Loucy (cell line): ENCODE data around the gene WDR74.
"Not testable (repeated sequence)": the region's sequence is repeated elsewhere in the genome, so short reads cannot be mapped to it uniquely, and the experiment has no call there.

Experiments
- H2AFZ ChIP-seq: fragments of 200-600 bp; sonication (generic); 2 replicates; pipeline ENCODE4 v1.6.0; 2016; ENCODE audit warnings: antibody characterized with exemption, mild to moderate bottlenecking, low read length, moderate library complexity
- H3F3A ChIP-seq: fragments of 200-600 bp; 2 replicates; pipeline ENCODE4 v1.6.0; 2016; ENCODE audit warnings: antibody characterized with exemption, low read depth, mild to moderate bottlenecking
- H3K27me3 ChIP-seq: fragments of 200-600 bp; sonication (generic); 2 replicates; pipeline ENCODE4 v1.6.1; 2014; ENCODE audit warnings: low read length, mild to moderate bottlenecking; ENCODE audit not compliant: insufficient read depth, poor library complexity, severe bottlenecking
- H3K36me3 ChIP-seq: fragments of 200-600 bp; sonication (generic); 2 replicates; pipeline ENCODE4 v1.6.1; 2016; ENCODE audit warnings: low read length; ENCODE audit not compliant: insufficient read depth
- H3K4me1 ChIP-seq: fragments of 200-600 bp; sonication (generic); 2 replicates; pipeline ENCODE4 v1.5.1; 2014; ENCODE audit warnings: low read length, mild to moderate bottlenecking; ENCODE audit not compliant: insufficient read depth, poor library complexity, severe bottlenecking
- H3K4me2 ChIP-seq: fragments of 200-600 bp; sonication (generic); 2 replicates; pipeline ENCODE4 v1.6.0; 2014; ENCODE audit warnings: antibody characterized with exemption, low read length, low read depth, mild to moderate bottlenecking; ENCODE audit not compliant: poor library complexity, severe bottlenecking
- H3K4me3 ChIP-seq: fragments of 200-600 bp; sonication (generic); 2 replicates; pipeline ENCODE4 v1.5.1; 2014; ENCODE audit warnings: low read length, mild to moderate bottlenecking, mixed read lengths; ENCODE audit not compliant: poor library complexity, severe bottlenecking
- H3K79me2 ChIP-seq: fragments of 200-600 bp; sonication (generic); 2 replicates; pipeline ENCODE4 v1.6.1; 2014; ENCODE audit warnings: low read length; ENCODE audit not compliant: insufficient read depth
- H3K9ac ChIP-seq: fragments of 200-600 bp; sonication (generic); 2 replicates; pipeline ENCODE4 v1.6.0; 2014; ENCODE audit warnings: mild to moderate bottlenecking, low read depth, low read length, moderate library complexity; ENCODE audit not compliant: poor library complexity, severe bottlenecking
- H3K9me2 ChIP-seq: fragments of 200-600 bp; sonication (generic); replicated peaks from 2 replicates; pipeline ENCODE4 v1.6.1; 2016; ENCODE audit warnings: low read depth, low read length, mixed read lengths
- H3K9me3 ChIP-seq: fragments of 200-600 bp; sonication (generic); 2 replicates; pipeline ENCODE4 v1.6.1; 2014; ENCODE audit warnings: mild to moderate bottlenecking, antibody characterized with exemption, low read length, low read depth; ENCODE audit not compliant: insufficient read depth
- H4K20me1 ChIP-seq: fragments of 200-600 bp; sonication (generic); 2 replicates; pipeline ENCODE4 v1.6.0; 2014; ENCODE audit warnings: antibody characterized with exemption, low read length, mild to moderate bottlenecking; ENCODE audit not compliant: insufficient read depth, poor library complexity, severe bottlenecking
- EZH2phosphoT487 ChIP-seq: fragments of 200-600 bp; IDR thresholded peaks from 2 replicates; pipeline ENCODE4 v1.6.1; 2018; ENCODE audit warnings: antibody characterized with exemption, mild to moderate bottlenecking, moderate library complexity, borderline replicate concordance
- TF ChIP-seq, protein P1 (sequence below): fragments of 200-600 bp; sonication (generic); conservative IDR thresholded peaks from 2 replicates; pipeline ENCODE4 v1.5.1; 2014; ENCODE audit warnings: mild to moderate bottlenecking, antibody characterized with exemption, low read length

Gene WDR74

DNA sequence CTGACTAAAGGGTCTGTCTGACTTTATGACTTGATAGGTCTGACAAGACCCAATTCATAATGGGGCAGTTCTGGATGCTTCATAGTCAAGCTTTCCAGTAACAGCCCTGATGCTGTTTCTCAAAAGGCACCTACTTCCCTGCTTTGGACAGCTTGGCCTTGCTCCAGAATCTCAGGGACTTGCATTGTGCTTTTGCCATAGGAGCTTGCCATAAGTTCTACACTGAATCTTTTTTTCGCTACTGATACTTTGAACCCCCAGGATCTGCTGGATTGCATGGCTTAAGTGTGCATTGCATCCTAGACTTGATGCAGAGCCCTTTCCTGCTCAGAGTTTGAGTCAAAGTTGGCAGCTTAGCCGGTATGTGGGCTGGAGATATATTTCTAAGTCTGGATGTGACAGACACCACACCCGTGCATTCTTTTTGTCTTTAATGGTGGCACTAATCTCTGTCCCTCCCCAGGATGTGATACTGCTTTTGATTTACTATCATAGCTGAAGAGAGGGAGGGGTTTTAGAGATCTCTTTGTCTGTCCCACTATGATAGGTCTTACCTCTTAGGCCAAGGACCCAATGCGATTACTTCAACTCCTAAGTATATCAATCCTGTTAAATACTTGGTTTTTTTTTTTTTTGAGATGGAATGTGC lies 24.4 kb upstream of the WDR74 start:
- Histone ChIP-seq H2AFZ (no peak overlapping the region), H3K9me3 (no peaks in the 10 kb centered on the region), H3K4me3 (no peak overlapping the region), H3K27me3 (no peaks in the 10 kb centered on the region), H3K36me3 (no peaks in the 10 kb centered on the region), H4K20me1 (no peaks in the 10 kb centered on the region), H3K9me2 (no peaks in the 10 kb centered on the region), H3K4me1 (peaks cover 11% of the 10 kb centered on the region), H3F3A (no peaks in the 10 kb centered on the region), H3K4me2 (no peak overlapping the region), H3K79me2 (peaks cover 20% of the 10 kb centered on the region; the same call in 1 of the 2 replicates), H3K9ac (peak overlapping the region; percentile 24)
- TF ChIP-seq, protein P1, sequence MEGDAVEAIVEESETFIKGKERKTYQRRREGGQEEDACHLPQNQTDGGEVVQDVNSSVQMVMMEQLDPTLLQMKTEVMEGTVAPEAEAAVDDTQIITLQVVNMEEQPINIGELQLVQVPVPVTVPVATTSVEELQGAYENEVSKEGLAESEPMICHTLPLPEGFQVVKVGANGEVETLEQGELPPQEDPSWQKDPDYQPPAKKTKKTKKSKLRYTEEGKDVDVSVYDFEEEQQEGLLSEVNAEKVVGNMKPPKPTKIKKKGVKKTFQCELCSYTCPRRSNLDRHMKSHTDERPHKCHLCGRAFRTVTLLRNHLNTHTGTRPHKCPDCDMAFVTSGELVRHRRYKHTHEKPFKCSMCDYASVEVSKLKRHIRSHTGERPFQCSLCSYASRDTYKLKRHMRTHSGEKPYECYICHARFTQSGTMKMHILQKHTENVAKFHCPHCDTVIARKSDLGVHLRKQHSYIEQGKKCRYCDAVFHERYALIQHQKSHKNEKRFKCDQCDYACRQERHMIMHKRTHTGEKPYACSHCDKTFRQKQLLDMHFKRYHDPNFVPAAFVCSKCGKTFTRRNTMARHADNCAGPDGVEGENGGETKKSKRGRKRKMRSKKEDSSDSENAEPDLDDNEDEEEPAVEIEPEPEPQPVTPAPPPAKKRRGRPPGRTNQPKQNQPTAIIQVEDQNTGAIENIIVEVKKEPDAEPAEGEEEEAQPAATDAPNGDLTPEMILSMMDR, result no peak
- no peak for TF ChIP-seq EZH2phosphoT487

DNA sequence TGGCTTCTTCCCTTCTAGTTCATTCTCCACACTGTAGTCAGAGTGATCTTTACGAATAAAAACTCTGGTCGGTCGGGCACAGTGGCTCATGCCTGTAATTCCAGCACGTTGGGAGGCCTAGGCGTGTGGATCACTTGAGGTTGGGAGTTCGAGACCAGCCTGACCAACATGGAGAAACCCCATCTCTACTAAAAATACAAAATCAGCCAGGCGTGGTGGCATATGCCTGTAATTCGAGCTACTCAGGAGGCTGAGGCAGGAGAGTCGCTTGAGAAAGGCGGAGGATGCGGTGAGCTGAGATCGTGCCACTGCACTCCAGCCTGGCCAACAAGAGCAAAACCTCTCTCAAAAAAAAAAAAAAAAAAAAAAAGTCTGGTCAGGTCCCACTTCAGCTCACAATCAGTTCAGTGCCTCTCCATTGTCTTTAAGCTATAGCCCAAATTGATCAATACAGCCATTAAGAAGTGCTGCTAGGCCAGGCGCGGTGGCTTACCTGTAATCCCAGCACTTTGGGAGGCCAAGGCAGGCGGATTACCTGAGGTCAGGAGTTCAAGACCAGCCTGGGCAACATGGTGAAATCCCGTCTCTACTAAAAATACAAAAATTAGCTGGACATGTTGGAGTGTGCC lies 22.3 kb upstream of the WDR74 start:
- peaks cover 24% of the 10 kb centered on the region for H3K4me1 ChIP-seq
- H3K9me3 ChIP-seq, H3K9me2 ChIP-seq, H3K36me3 ChIP-seq, H3K27me3 ChIP-seq, H4K20me1 ChIP-seq, H3K4me3 ChIP-seq, H2AFZ ChIP-seq, H3F3A ChIP-seq: not testable (repeated sequence)
- H3K4me2 ChIP-seq, result peak overlapping the region; percentile 44
- H3K9ac ChIP-seq, result peak overlapping the region; percentile 47
- H3K79me2 ChIP-seq, result peaks cover 37% of the 10 kb centered on the region

DNA sequence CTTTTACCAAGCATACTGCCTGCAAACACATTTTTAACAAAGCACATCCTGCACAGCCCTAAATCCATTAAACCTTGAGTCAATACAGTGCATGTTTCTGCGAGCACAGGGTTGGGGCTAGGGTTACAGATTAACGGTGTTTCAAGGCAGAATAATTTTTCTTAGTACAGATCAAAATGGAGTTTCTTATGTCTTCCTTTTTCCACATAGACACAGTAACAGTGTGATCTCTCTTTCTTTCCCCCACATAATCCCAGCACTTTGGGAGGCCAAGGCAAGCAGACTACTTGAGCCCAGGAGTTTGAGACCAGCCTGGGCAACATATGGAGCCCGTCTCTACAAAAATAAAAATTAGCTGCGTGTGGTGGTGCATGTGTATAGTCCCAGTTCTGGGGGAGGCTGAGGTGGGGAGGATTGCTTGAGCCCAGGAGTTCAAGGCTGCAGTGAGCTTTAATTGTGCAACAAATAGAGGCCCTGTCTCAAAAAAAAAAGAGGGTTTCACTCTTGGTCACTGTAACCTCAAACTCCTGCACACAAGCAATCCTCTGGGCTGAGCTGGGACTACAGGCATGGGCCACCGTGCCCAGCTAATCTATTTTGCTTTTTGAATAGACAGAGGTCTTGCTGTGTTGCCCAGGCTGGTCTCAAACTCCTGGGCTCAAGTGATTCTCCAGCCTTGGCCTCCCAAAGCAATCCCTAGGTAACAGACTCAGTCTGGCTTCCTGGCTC lies 21.6 kb upstream of the WDR74 start:
- H3K4me3 ChIP-seq, result no peak overlapping the region
- no peaks in the 10 kb centered on the region for H3K27me3 ChIP-seq
- H4K20me1 ChIP-seq, result no peaks in the 10 kb centered on the region
- no peaks in the 10 kb centered on the region for H3K9me2 ChIP-seq
- no peaks in the 10 kb centered on the region for H3K9me3 ChIP-seq
- TF ChIP-seq, protein P1, result no peak
- TF ChIP-seq EZH2phosphoT487, result no peak
- no peak overlapping the region for H2AFZ ChIP-seq
- H3K4me2 ChIP-seq, result no peak overlapping the region
- no peaks in the 10 kb centered on the region for H3K36me3 ChIP-seq
- peaks cover 44% of the 10 kb centered on the region for H3K79me2 ChIP-seq
- H3F3A ChIP-seq, result no peaks in the 10 kb centered on the region
- peaks cover 29% of the 10 kb centered on the region for H3K4me1 ChIP-seq
- peak overlapping the region; percentile 47 for H3K9ac ChIP-seq

DNA sequence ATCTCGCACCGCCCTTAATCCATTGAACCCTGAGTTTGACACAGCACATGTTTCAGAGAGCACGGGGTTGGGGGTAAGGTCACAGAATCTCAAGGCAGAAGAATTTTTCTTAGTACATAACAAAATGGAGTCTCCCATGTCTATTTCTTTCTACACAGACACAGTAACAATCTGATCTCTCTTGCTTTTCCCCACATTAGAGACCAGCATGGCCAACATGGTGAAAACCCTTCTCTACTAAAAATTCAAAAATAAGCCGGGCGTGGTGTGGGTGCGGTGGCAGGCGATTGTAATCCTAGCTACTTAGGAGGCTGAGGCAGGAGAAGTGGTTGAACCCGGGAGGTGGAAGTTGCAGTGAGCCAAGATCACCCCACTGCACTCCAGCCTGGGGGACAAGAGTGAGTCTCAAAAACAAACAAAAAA lies 19.9 kb upstream of the WDR74 start:
- Histone ChIP-seq H4K20me1 (peaks cover 13% of the 10 kb centered on the region), H3K9ac (peak overlapping the region; percentile 30), H3K27me3 (peaks cover 11% of the 10 kb centered on the region), H3K4me1 (peaks cover 32% of the 10 kb centered on the region), H3K79me2 (peaks cover 59% of the 10 kb centered on the region)
- H3K9me2 ChIP-seq, H3K4me2 ChIP-seq, H3F3A ChIP-seq, H3K9me3 ChIP-seq, H3K4me3 ChIP-seq, H3K36me3 ChIP-seq, H2AFZ ChIP-seq: not testable (repeated sequence)
